Uterus (tissue), 4 donors: ENCODE results near the gene FICD. TPM values are rescaled to one million over a fixed set of nuclear protein-coding genes. Genes with fewer than 3 reads are reported as not detected.

Source experiments
- DNase-seq, 2 donors: peaks; one replicate each; pipeline ENCODE4 v3.0.0-alpha.2; 2019 to 2020
- H3K27ac ChIP-seq, 2 donors: fragments of 200-600 bp; sonication (generic); 1 replicate in 1 of 2; 2 replicates in 1 of 2; pipeline ENCODE4 v1.5.1; 2016 to 2018
- H3K27me3 ChIP-seq, 2 donors: fragments of 200-600 bp; sonication (generic); one replicate each; pipeline ENCODE4 v1.5.1; 2018 to 2019; ENCODE audit warnings: control low read depth in 1 of 2
- H3K36me3 ChIP-seq, 2 donors: fragments of 200-600 bp; sonication (generic); one replicate each; pipeline ENCODE4 v1.5.1; 2019; ENCODE audit warnings: control low read depth in 1 of 2
- H3K4me1 ChIP-seq, 2 donors: fragments of 200-600 bp; sonication (generic); one replicate each; pipeline ENCODE4 v1.5.1; 2018 to 2019; ENCODE audit warnings: control low read depth in 1 of 2
- H3K4me3 ChIP-seq, 2 donors: fragments of 200-600 bp; sonication (generic); 1 replicate in 1 of 2; 2 replicates in 1 of 2; pipeline ENCODE4 v1.5.1; 2018 to 2019; ENCODE audit warnings: mild to moderate bottlenecking in 1 of 2
- H3K9me3 ChIP-seq, 2 donors: fragments of 200-600 bp; sonication (generic); one replicate each; pipeline ENCODE4 v1.5.1; 2019; ENCODE audit warnings: control low read depth in 1 of 2
- POLR2A ChIP-seq, 2 donors: fragments of 450-650 bp; IDR thresholded peaks; one replicate each; pipeline ENCODE4 v1.6.1; 2016; ENCODE audit warnings: antibody characterized with exemption in 2 of 2, mild to moderate bottlenecking in 1 of 2, moderate library complexity in 1 of 2
- intact Hi-C: fragments of 100-400 bp; cut with DNase I; formaldehyde crosslinking; loops from one replicate; pipeline ENCODE4 v1.15.1; 2023; ENCODE audit warnings: low total_unique reads
- total RNA-seq, 4 donors: library from RNA; depleted of rRNA in 3 of 4; stranded (reverse); fragments of >200 nt in 3 of 4; gene quantifications; one replicate each; pipeline versions ENCODE4 v1.1.0 to v1.2.4, GENCODE V29; 2014 to 2023
- TF ChIP-seq, protein P1 (sequence below), 4 experiments: fragments of 200-600 bp in 2 of 4; fragments of 450-650 bp in 2 of 4; sonication (generic) in 2 of 4; IDR thresholded peaks; one replicate each; pipeline ENCODE4 v1.5.1; 2016 to 2019; ENCODE audit warnings: antibody characterized with exemption in 4 of 4, mild to moderate bottlenecking in 2 of 4, moderate library complexity in 1 of 4
- donor health status: DM: yes; HTN: yes; CAD: no.

The FICD gene
- total RNA-seq, 4 donors from 2014 or later: 3.5 to 11.5 (median 4.3) TPM

DNA sequence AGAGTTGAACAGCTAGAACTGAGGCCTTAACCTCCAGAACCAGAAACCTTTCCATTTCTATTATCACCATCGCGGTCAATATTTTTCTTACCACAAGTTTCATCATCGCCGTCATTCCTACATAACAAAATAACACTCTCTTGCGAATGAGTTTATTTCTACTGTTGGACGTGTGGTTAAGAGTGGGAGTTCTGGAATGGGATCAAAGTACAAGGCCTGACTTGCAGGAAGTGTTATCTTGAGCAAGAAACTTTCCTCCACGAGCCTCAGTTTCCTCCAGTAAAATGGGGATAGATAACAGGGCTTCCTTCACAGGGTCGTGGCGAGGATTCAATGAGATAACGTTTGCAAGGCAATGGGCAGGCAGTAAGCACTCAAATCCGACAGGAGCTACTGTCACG, 45.2 kb downstream of the FICD start:
- intact Hi-C loops: loop anchor here (5.0 to 10.0 kb wide), 2 partner anchors 57 to 534 kb away; partner anchors contain the start of genes ALKBH2 and UNG
- H3K36me3 ChIP-seq: no peaks in the 10 kb centered on the region

DNA sequence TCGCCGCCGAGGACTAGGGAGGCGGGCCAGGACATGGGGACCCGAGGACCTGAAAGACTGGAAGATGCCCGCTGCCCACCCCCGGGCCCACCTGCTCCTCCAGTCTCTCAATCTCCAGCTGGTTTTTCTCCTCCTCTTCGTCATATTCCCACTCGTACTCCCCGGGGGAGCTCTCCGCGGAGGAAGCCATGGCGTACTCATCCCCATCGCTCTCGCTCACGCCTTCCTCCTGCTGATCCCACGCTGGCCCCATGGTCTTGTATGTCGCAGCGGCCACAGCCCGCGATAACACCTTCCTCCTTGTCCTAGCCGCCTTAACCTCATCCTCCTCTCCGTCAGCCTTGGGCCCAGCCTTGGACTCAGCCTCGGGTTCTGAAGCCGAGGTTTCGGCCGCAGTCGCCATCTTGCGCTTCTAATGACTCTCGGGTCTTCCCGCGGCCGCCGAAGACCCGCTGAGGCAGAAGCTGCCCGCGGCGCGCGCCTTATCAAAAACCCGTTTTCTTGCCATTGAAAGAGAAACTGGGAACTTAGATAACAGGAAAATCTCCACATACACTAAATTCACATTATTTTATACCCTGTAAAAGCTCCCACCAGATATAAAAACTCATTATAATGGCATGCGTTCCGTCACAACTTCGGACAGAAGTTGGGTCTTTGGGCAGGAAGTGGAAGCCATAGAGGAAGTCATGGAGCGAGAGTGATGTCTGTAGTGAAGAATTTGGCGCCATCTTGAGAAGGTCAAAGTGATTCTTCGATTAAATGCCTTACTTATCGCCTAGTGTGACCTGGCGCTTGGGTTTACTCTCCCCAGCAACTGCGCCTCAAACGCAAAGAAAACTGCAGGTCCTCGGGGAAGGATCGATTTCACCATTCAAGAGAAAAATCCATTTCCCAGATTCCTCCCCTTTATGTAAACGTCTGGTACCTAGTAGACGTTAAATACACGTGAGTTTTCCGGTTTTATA, 46.0 kb downstream of the FICD start, which contains the start of gene SART3:
TSS of gene SART3 (minus strand) at position 422 of the 968 bp plus-strand sequence. CDS start at position 403, 19 bp downstream.
- intact Hi-C loops: loop anchor here (5.0 to 10.0 kb wide), 2 partner anchors 56 to 534 kb away; partner anchors contain the start of genes ALKBH2 and UNG
- H3K4me3 ChIP-seq: peak within 1 kb of the TSS; percentile 67 to 91
- H3K36me3 ChIP-seq: no peaks in the 10 kb centered on the region
- peak; percentile 11 to 52 for TF ChIP-seq POLR2A (IDR thresholded peaks at IDR 0.05)
- TF ChIP-seq, protein P1, sequence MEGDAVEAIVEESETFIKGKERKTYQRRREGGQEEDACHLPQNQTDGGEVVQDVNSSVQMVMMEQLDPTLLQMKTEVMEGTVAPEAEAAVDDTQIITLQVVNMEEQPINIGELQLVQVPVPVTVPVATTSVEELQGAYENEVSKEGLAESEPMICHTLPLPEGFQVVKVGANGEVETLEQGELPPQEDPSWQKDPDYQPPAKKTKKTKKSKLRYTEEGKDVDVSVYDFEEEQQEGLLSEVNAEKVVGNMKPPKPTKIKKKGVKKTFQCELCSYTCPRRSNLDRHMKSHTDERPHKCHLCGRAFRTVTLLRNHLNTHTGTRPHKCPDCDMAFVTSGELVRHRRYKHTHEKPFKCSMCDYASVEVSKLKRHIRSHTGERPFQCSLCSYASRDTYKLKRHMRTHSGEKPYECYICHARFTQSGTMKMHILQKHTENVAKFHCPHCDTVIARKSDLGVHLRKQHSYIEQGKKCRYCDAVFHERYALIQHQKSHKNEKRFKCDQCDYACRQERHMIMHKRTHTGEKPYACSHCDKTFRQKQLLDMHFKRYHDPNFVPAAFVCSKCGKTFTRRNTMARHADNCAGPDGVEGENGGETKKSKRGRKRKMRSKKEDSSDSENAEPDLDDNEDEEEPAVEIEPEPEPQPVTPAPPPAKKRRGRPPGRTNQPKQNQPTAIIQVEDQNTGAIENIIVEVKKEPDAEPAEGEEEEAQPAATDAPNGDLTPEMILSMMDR (IDR thresholded peaks at IDR 0.05): no peak
- H3K27me3 ChIP-seq: no peaks in the 10 kb centered on the region
- DNase-seq: peak; percentile 72 to 83
- peaks cover 0 to 17% of the 10 kb centered on the region in 2 donors for H3K4me1 ChIP-seq
- H3K9me3 ChIP-seq: no peaks in the 10 kb centered on the region
- peak within 1 kb of the TSS; percentile 88 to 96 for H3K27ac ChIP-seq

More for the DNA sequence above, 45.2 kb downstream of the FICD start:
- no peaks in the 10 kb centered on the region for H3K9me3 ChIP-seq
- no peaks in the 10 kb centered on the region for H3K27me3 ChIP-seq
- peaks cover 0 to 22% of the 10 kb centered on the region in 2 donors for H3K4me1 ChIP-seq
- peak overlapping the region; percentile 67 to 91 for H3K4me3 ChIP-seq
- H3K27ac ChIP-seq: peak overlapping the region; percentile 88 to 96
- DNase-seq: no peak
- TF ChIP-seq, protein P1 (IDR thresholded peaks at IDR 0.05): no peak
- TF ChIP-seq POLR2A (IDR thresholded peaks at IDR 0.05): no peak

DNA sequence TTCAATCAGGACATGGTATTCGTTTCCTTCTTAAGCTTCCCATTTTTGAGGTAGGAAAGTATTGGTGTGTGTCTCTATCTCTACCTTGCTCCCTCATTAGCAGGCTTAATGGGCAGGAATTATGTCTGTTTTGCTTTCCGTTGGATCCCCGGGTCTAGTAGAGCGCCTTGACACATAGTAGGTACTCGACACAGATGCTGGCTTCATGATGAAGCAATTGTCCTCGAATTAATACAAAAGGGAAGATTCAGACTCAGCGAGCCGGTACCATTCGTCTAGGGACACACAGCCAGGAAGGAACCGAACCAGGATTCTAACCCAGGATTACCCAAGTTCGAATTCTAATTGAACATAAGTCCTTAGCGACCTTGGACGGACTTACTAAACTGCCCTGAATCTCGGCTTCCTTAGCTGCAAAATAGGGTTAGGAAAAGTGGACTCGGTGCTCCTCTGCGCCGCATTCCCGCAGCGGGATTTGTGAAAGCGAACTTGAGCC, 46.8 kb downstream of the FICD start:
- Histone ChIP-seq H3K4me1 (peaks cover 0 to 14% of the 10 kb centered on the region in 2 donors), H3K27me3 (no peaks in the 10 kb centered on the region), H3K4me3 (peak overlapping the region; percentile 67 to 91), H3K36me3 (no peaks in the 10 kb centered on the region), H3K27ac (peak overlapping the region; percentile 88 to 96), H3K9me3 (no peaks in the 10 kb centered on the region)
- no peak for DNase-seq
- no peak for TF ChIP-seq POLR2A (IDR thresholded peaks at IDR 0.05)
- TF ChIP-seq, protein P1 (IDR thresholded peaks at IDR 0.05): no peak
- intact Hi-C loops: loop anchor here (5.0 to 10.0 kb wide), 2 partner anchors 55 to 533 kb away; partner anchors contain the start of genes ALKBH2 and UNG

DNA sequence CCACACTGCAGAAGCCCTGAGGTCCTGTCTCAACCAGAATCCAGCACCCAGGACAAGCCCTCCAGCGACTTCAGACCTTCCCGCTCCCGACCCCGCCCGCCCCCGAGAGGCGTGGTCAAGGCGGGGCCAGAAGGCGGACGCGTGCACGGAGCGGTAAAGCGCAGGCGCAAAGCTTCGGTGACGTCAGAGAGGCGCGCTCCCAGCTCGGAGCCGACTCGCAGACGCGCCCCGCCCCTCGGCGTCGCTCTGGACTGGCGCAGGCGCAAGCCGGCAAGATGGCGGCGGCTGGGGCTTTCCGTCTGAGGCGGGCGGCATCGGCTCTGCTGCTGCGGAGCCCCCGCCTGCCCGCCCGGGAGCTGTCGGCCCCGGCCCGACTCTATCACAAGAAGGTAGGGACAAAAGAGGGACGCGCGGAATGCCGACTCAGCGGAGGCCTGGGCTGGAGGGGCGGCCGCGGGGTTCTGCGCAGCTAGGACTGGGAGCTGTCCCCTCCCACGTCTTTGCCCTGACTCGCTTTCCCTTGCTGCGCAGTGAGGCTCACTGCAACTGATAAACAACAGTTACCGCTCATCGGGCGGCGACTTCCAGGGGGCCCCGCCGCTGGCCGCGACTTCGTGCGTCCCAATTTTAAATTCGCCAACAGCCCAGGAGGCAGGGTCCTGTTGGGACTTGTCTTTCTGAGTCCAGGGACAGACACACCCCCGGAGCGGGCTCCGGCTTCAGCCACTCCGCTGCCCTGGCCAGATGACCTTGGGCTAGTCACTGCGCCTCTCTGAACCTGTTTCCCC, 47.5 kb downstream of the FICD start, which contains the start of gene ISCU:
TSS of gene ISCU (plus strand) at position 249 of the 788 bp plus-strand sequence. CDS start at position 276, 27 bp downstream.
- H3K4me1 ChIP-seq: peaks cover 0 to 14% of the 10 kb centered on the region in 2 donors
- DNase-seq: peak; percentile 96 to 99
- intact Hi-C loops: loop anchor here (5.0 to 10.0 kb wide), 2 partner anchors 55 to 532 kb away; partner anchors contain the start of genes ALKBH2 and UNG

More for the DNA sequence above, 47.5 kb downstream of the FICD start, which contains the start of gene ISCU:
- H3K36me3 ChIP-seq: no peaks in the 10 kb centered on the region
- no peaks in the 10 kb centered on the region for H3K27me3 ChIP-seq
- H3K27ac ChIP-seq: peak within 1 kb of the TSS; percentile 92 to 96
- TF ChIP-seq, protein P1 (IDR thresholded peaks at IDR 0.05): peak in 1 of 4 experiments; percentile 23
- peak; percentile 85 to 96 for TF ChIP-seq POLR2A (IDR thresholded peaks at IDR 0.05)
- no peaks in the 10 kb centered on the region for H3K9me3 ChIP-seq
- peak within 1 kb of the TSS; percentile 67 to 91 for H3K4me3 ChIP-seq
